ENCODE measurements around the gene PBX4.

DNA sequence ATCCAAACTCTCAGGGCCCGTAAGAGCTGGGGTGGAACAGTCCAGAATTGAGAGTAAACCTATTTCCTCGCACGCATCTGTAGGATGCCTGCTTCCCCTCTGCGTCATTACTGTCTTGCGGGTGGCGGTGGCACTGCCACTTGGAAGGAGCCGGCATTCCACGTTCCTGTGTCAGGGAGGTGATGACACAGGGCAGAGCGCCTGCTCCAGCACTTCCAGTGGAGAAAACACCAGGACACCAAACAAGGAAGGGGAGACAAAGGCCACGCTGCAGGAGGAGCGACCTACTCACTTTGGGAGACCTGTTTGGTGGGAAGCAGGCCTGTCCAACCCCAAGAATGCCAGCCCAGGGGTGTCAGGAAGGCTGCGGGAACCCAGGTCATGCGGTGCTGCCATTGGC, 37.1 kb downstream of the PBX4 start:
- TF ChIP-seq, protein P1, sequence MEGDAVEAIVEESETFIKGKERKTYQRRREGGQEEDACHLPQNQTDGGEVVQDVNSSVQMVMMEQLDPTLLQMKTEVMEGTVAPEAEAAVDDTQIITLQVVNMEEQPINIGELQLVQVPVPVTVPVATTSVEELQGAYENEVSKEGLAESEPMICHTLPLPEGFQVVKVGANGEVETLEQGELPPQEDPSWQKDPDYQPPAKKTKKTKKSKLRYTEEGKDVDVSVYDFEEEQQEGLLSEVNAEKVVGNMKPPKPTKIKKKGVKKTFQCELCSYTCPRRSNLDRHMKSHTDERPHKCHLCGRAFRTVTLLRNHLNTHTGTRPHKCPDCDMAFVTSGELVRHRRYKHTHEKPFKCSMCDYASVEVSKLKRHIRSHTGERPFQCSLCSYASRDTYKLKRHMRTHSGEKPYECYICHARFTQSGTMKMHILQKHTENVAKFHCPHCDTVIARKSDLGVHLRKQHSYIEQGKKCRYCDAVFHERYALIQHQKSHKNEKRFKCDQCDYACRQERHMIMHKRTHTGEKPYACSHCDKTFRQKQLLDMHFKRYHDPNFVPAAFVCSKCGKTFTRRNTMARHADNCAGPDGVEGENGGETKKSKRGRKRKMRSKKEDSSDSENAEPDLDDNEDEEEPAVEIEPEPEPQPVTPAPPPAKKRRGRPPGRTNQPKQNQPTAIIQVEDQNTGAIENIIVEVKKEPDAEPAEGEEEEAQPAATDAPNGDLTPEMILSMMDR (IDR thresholded peaks at IDR 0.05), result no peak
- TF ChIP-seq POLR2A (IDR thresholded peaks at IDR 0.05) (no peak), POLR2AphosphoS5 (IDR thresholded peaks at IDR 0.05) (no peak)
